Tibial artery (tissue), 4 donors: Measurements from ENCODE around the gene HPCAL1.

Source experiments
- DNase-seq, 2 donors: peaks; one replicate each; pipeline ENCODE4 v3.0.0-alpha.2; 2019
- H3K27ac ChIP-seq, 2 donors: fragments of 200-600 bp; sonication (generic) in 1 of 2; 1 replicate in 1 of 2; 2 replicates in 1 of 2; pipeline ENCODE4 v1.5.1; 2018 to 2019; ENCODE audit warnings: mild to moderate bottlenecking in 1 of 2
- H3K27me3 ChIP-seq, 2 donors: fragments of 200-600 bp; sonication (generic) in 1 of 2; one replicate each; pipeline versions ENCODE4 v1.5.1 to v1.6.0; 2016 to 2019
- H3K36me3 ChIP-seq, 3 donors: fragments of 200-600 bp; sonication (generic) in 2 of 3; one replicate each; pipeline ENCODE4 v1.5.1; 2016 to 2019; ENCODE audit warnings: mild to moderate bottlenecking in 2 of 3
- H3K4me1 ChIP-seq, 4 donors: fragments of 200-600 bp; sonication (generic) in 2 of 4; 1 replicate in 3 of 4; 2 replicates in 1 of 4; pipeline ENCODE4 v1.5.1; 2016 to 2019
- H3K4me3 ChIP-seq, 2 donors: fragments of 200-600 bp; sonication (generic) in 1 of 2; 1 replicate in 1 of 2; 2 replicates in 1 of 2; pipeline ENCODE4 v1.5.1; 2018 to 2019; ENCODE audit warnings: mild to moderate bottlenecking in 2 of 2
- H3K9me3 ChIP-seq, 3 donors: fragments of 200-600 bp; sonication (generic) in 1 of 3; one replicate each; pipeline ENCODE4 v1.5.1; 2016 to 2019
- CTCF ChIP-seq, 2 experiments: fragments of 200-600 bp in 1 of 2; fragments of 450-650 bp in 1 of 2; IDR thresholded peaks; one replicate each; pipeline ENCODE4 v1.5.1; 2017 to 2019; ENCODE audit warnings: antibody characterized with exemption in 2 of 2, mild to moderate bottlenecking in 1 of 2, moderate library complexity in 1 of 2
- intact Hi-C: fragments of 100-400 bp; cut with DNase I; formaldehyde crosslinking; loops from one replicate; pipeline ENCODE4 v1.15.0; 2023; ENCODE audit warnings: low total_unique reads

The HPCAL1 gene

GRCh38 chr2:10447895-10448575 is 145.3 kb downstream of the HPCAL1 start, which contains the start of gene ODC1:
Gene ODC1 (minus strand): TSS chr2:10448327. CDS start chr2:10445032, 3,295 bp downstream.
- intact Hi-C loops, result loop anchor here (10.0 kb wide), 1 partner anchor 707 kb away; the partner anchor contains the start of gene SLC66A3
- H3K36me3 ChIP-seq, result peaks cover 16 to 19% (median 18%) of the 10 kb centered on the region in 3 donors
- no peak for TF ChIP-seq CTCF (IDR thresholded peaks at IDR 0.05)
- peaks cover 0 to 48% (median 40%) of the 10 kb centered on the region in 4 donors for H3K4me1 ChIP-seq
- H3K27me3 ChIP-seq, result no peaks in the 10 kb centered on the region
- peak within 1 kb of the TSS; percentile 89 to 97 for H3K27ac ChIP-seq
- peak; percentile 96 to 97 for DNase-seq
- no peaks in the 10 kb centered on the region for H3K9me3 ChIP-seq
- H3K4me3 ChIP-seq, result peak within 1 kb of the TSS; percentile 75 to 78

GRCh38 chr2:10448576-10449485 is 146.1 kb downstream of the HPCAL1 start:
- peak overlapping the region; percentile 75 to 78 for H3K4me3 ChIP-seq
- H3K9me3 ChIP-seq, result no peaks in the 10 kb centered on the region
- no peak for TF ChIP-seq CTCF (IDR thresholded peaks at IDR 0.05)
- H3K27me3 ChIP-seq, result no peaks in the 10 kb centered on the region
- intact Hi-C loops, result loop anchor here (10.0 kb wide), 1 partner anchor 706 kb away; the partner anchor contains the start of gene SLC66A3
- peaks cover 0 to 49% (median 41%) of the 10 kb centered on the region in 4 donors for H3K4me1 ChIP-seq
- H3K36me3 ChIP-seq, result peaks cover 8 to 11% (median 10%) of the 10 kb centered on the region in 3 donors
- H3K27ac ChIP-seq, result peak overlapping the region; percentile 87 to 97
- DNase-seq, result peak; percentile 83 to 93

GRCh38 chr2:10449486-10449831 is 146.8 kb downstream of the HPCAL1 start:
- no peak for DNase-seq
- no peak for TF ChIP-seq CTCF (IDR thresholded peaks at IDR 0.05)
- H3K4me3 ChIP-seq, result peak overlapping the region; percentile 75 to 78
- H3K27ac ChIP-seq, result peak overlapping the region; percentile 87 to 97
- H3K9me3 ChIP-seq, result no peaks in the 10 kb centered on the region
- H3K36me3 ChIP-seq, result peaks cover 1 to 5% (median 4%) of the 10 kb centered on the region in 3 donors
- intact Hi-C loops, result loop anchor here (10.0 kb wide), 1 partner anchor 705 kb away; the partner anchor contains the start of gene SLC66A3
- H3K4me1 ChIP-seq, result peaks cover 0 to 55% (median 45%) of the 10 kb centered on the region in 4 donors
- H3K27me3 ChIP-seq, result no peaks in the 10 kb centered on the region

- TF ChIP-seq CTCF (IDR thresholded peaks at IDR 0.05), result no peak
- intact Hi-C loops, result loop anchor here (10.0 kb wide), 1 partner anchor 705 kb away; the partner anchor contains the start of gene SLC66A3
- Histone ChIP-seq H3K9me3 (no peaks in the 10 kb centered on the region), H3K27ac (no peak overlapping the region), H3K27me3 (no peaks in the 10 kb centered on the region), H3K4me3 (peak overlapping the region in 1 of 2 donors; percentile 78), H3K4me1 (peaks cover 0 to 56% (median 45%) of the 10 kb centered on the region in 4 donors), H3K36me3 (no peaks in the 10 kb centered on the region)
- DNase-seq, result no peak
Measured at GRCh38 chr2:10449838-10450691, 147.4 kb downstream of the HPCAL1 start.

GRCh38 chr2:10451819-10452218 is 149.1 kb downstream of the HPCAL1 start:
- Histone ChIP-seq H3K9me3 (no peaks in the 10 kb centered on the region), H3K36me3 (no peaks in the 10 kb centered on the region), H3K27me3 (no peaks in the 10 kb centered on the region), H3K4me3 (no peak overlapping the region), H3K27ac (peak overlapping the region in 1 of 2 donors; percentile 17), H3K4me1 (peaks cover 0 to 44% (median 31%) of the 10 kb centered on the region in 4 donors)
- TF ChIP-seq CTCF (IDR thresholded peaks at IDR 0.05), result no peak
- no peak for DNase-seq
- intact Hi-C loops, result no loop called here
